T-helper 9 cell (primary cell): ENCODE measurements around the gene TNNI3K.

ENCODE experiments used
- DNase-seq: peaks from one replicate; pipeline ENCODE4 v3.0.0-alpha.2; 2020

TNNI3K gene

DNA sequence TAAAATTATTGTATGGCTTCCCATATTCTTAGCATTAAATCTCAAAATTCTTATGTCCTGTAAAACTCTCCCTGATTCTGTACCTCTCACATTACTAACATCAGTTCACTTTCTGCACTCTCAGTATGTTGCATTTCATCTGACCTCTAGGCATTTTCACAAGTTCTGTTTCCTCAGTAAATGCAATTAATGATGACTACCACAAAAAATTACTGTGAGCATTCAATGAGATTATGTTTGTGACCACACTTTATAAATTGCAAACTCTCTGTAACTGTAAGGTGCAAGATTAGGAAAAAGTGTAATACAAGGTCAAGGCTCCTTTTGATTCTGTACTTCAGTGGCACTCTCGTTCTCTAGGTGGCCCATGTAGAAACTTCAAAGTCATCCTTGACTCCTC is 216.8 kb downstream of the TNNI3K start:
- DNase-seq = no peak

DNA sequence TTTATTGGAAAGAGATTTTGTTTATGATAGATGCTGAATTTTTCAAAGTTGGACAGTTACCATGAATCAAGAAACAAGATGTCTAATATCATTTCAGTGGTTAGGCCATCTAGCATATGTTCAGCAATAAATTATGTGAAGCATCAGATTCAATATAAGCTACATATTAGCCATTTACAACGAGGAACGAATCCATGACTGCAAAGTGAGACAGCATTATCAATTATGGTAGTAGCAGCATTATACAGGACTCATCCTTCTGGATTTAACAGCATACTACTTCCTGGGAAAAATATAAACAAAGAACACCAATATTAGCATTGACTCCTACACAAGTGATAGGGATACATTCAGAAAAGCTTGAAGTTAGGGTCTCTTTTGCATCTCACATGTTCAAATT is 218.1 kb downstream of the TNNI3K start:
- DNase-seq = no peak

DNA sequence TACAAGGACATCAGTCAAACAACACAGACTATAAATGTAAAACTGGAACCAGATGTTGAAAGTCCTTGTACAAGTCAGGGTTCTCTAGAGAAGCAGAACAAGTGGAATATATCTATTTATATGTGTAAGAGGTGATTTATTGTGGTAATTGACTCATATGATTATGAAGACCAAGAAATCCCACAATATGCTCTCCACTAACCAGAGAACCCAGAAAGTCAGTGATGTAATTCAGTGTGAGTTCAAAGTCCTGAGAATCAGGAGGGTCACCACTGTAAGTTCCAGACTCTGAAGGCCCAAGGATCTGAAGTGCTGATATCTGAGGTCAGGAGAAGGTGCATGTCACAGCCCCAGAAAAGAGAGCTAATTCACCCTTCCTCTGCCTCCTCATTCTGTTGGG is 220.2 kb downstream of the TNNI3K start:
- DNase-seq = no peak

DNA sequence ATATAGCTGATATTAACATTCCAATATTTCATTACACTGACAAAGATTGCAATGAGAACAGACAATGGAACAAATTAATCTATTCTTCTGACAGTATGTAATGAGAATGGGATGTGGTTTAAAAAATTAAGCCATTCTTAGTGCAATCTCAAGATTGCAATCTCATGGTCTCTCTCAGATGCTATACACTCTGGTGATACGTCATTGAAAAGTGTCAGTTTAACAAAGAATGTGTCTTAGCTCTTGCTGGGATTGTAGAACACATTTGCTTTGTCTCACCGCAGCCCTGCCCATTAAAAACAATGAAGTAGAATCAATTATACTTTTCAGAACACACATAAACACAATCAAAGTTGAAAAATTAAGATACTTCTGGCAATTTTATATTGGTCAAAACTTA is 222.1 kb downstream of the TNNI3K start:
- DNase-seq = no peak

DNA sequence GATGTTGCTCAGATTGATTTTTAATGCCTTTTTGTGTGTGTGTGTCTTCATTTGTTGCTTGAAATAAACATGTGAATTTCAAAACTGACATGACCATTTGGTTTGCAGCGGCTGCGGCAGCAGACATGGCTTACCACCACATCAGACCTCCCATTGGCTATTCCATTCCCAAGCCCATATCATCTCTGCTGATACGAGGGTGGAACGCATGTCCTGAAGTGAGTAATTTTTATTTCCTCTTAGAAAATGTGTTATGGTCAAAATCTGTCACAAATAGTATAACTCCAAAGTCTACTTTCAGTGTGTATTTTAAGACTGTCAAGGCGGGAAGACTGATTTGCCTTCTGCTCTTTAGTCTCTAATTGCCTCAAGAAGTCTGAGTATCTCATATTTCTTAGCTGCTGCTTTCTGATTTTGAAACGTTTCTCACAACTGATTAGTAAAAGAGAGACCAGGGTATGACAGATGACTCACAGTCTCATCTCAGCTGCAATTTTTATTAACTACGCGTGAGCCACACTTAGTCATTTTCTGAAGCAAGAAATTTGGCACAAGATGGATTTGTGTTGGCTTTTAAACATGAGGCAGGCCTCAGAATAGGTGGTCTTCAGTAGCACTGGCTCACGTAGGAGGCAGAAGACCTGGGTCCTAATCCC is 228.3 kb downstream of the TNNI3K start:
- DNase-seq = no peak

GRCh38 chr1:74464037-74464436 is 228.8 kb downstream of the TNNI3K start:
- no peak for DNase-seq

DNA sequence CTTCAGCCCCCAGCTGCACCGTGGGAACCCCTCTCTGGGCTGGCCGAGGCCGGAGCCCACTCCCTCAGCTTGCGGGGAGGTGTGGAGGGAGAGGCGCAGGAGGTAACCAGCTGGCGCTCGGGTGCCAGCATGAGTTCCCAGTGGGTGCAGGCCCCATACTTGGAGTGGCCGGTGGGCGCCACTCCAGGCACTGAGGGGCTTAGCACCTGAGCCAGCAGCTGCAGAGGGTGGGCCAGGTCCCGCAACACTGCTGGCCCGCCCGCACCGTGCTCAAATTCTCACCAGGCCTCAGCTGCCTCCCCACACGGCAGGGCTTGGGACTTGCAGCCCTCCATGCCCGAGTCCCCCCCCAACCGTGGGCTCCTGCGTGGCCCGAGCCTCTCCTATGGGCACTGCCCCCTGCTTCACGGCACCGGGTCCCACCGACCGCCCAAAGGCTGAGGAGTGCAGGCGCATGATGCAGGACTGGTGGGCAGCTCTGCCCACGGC is 230.1 kb downstream of the TNNI3K start:
- DNase-seq = no peak

- no peak for DNase-seq
Observed at GRCh38 chr1:74467786-74468377, 232.7 kb downstream of the TNNI3K start.

DNA sequence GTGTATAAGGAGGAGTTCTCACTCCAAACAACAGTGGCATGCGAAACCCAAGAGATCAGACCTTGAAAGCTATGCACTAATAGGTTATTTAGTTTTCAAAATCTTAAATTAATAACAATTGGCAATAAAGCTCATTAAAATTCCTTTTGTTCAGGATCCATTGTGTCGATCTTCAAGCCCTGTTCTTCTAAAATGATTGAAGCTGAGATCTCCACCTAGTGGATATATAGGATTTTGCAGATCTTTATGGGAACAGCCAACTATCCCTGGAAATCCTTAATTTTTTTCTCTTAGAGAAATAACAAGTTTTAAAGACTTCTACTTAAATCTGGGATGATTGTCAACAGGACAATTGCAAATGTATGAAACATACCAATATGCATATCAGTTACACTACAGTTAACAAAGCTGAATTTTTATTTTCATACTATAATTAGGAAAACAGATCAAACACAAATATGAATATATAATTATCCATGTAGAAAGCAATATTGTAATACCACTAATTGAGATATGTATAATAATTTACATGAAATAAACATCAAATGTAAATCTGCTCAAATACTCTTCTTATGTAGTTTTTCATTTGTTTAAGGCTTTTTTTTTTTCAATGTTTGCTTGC is 233.9 kb downstream of the TNNI3K start:
- DNase-seq = no peak

DNA sequence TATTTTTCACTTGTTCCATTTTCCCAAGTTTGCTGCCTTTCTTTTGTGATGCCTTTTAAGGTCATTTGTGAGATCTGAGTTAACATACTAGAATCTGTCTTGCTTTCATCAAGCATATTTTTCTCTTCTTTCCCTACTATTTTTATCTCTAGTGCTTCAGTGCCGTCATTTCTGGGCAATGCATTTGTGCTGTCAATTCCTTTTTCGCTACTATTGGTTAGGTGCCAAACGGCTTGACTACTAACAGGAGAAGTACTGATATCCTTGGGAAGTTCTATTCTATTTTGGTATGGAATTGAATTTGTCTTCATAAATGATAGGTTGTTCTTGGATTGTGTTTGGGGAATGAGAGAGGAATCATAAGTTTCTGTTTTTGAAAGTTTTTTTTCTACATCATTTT is 235.1 kb downstream of the TNNI3K start:
- DNase-seq = no peak

- no peak for DNase-seq
Observed at GRCh38 chr1:74470936-74471335, 235.7 kb downstream of the TNNI3K start.

DNA sequence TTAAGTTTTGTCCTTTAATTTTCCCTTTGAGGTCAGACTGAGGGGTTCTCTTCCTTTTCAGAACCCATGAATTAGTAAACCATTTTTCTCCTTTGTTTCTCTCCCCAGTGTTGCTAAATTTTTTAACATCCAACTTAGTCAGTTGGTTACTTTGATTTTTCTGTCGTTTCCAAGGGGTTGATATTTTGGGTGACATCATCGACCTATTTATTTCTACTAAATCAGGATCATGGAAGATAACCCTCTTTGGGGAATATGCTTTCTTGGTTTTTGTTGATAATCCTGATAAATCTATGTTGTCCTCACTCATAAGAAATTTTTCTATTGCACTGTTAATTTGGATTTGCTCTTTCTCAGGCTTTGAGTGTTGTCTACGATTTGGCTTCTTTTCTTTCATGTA is 236.3 kb downstream of the TNNI3K start:
- DNase-seq = no peak

DNA sequence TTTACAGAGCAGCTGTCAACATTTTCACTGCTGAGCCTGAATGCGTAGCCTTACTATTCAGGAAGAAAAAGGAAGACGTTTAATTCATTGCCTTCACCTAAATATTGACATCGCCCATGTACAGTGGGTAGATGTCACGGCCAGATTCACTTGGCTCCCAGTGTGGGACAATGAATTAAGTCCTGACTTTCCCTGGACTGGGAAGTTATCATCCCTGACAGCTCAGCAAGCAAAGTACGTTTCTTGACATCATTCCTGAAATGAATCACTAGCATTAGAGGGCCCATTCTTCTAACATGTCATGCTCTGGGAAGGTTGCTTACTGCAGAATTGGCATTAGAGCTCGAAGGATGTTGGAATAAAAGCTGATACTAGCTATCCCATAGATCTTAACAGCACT is 239.4 kb downstream of the TNNI3K start:
- DNase-seq = no peak

- DNase-seq = no peak
Observed at GRCh38 chr1:74478979-74479378, 243.8 kb downstream of the TNNI3K start.

DNA sequence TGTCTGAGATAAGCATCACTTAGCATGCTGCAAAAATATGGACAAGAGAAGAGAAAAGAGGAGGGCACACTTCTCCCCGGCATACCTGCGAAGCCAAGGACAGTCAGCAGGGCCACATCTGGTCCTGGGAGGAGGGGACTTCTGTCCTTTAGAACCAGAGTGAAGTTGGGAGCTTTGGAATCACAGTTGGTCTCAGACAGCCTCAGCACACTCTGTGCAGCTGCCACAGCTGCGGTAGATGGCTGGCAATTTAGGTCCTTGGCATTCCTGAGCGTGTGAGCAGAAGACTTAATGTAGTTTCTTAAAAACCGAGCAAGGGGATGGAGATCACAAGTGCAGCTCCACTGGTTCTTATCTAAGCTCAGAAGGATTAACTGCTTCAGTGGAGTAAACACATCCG is 244.9 kb downstream of the TNNI3K start:
- DNase-seq = no peak

DNA sequence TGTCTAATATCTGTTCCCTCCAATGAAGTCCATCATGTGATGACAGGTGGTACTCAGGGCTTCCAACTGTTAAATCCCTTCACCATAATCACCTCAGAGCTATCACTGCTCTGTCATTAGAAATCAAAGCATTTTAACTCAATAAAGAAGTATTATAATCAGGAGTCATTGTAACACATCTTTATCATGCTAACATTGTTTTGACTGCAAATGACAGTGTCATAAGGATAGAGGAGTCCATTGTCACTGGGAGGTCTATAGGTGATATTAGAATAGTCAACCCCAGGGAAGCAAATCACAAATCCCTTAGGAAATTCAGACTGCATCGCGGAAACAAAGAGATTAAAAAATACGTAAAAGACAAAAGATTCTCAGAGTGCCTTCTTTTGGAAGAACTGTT is 246.4 kb downstream of the TNNI3K start:
- DNase-seq = no peak

- no peak for DNase-seq
Observed at GRCh38 chr1:74485622-74486021, 250.4 kb downstream of the TNNI3K start.

DNA sequence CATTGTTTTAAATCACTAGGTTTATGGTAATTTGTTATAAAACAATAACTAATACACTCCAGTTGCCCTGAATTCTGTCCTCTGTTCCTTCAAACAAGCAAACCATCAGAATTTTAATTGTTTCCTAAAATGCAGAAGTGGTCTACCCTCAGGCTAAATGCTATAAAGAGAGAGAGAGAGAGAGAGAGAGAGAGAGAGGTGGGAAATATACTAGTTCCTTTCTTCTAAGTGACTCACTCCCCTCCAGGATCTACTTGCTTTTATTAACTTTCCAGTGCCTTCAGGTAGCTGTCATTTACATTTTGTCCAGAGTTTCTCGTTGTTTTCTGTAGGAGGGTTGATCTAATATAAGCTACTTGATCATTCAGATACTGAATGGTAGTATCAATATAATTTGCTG is 250.8 kb downstream of the TNNI3K start:
- no peak for DNase-seq

DNA sequence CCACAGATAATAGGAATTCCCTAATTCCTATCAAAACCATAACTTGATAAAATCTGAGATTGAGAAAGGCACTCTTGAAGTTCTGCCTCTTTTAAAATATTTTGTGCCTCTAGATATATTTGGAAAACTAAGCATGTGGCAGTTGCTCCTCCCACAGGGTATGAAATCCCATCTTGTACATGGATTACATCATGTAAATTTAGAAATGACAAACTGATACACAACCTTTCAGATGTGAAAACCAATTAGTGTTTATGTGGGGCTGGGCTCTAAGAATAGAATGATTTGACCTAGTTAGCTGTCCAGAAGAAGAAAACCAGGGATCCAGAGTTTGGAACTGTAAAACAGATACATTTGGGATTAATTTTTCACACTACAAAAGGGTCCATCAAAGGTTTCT is 261.5 kb downstream of the TNNI3K start:
- no peak for DNase-seq

DNA sequence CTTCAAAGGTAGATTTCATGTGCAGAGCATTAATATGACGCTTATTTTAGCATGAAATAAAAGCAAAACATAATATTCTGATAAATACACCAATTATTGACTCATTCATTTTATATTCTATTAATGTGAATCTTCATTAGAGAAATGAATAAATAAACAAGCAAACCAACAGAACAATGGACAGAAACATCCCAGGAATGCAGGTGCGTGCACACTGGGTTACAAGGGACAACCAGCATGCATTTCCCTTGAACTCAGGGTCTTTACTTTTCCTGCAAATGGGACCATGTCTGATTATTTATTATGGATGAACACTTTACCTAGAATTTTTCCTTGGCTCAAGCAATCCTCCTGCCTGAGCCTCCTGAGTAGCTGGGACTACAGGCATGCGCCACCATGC is 263.7 kb downstream of the TNNI3K start:
- no peak for DNase-seq

DNA sequence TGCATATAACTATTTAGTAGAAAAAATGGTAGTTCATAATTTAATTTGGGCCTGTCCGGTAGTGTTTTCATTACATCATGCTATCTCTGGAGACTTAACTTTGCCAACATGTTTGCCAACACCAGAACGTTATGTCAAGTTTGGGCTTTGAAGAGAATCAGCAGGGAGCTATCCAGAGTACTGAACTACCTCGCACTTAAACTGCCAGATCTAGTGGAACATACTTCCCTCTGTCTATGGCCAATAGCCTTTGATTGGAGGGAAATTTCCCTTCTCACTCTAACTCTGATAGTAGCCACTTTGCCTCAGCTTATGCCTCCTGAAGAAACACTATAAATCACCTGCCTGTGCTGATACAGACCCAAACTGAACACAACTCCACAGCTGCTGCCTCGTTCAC is 267.2 kb downstream of the TNNI3K start:
- no peak for DNase-seq

- DNase-seq = no peak
Observed at GRCh38 chr1:74502858-74503257, 267.7 kb downstream of the TNNI3K start.

DNA sequence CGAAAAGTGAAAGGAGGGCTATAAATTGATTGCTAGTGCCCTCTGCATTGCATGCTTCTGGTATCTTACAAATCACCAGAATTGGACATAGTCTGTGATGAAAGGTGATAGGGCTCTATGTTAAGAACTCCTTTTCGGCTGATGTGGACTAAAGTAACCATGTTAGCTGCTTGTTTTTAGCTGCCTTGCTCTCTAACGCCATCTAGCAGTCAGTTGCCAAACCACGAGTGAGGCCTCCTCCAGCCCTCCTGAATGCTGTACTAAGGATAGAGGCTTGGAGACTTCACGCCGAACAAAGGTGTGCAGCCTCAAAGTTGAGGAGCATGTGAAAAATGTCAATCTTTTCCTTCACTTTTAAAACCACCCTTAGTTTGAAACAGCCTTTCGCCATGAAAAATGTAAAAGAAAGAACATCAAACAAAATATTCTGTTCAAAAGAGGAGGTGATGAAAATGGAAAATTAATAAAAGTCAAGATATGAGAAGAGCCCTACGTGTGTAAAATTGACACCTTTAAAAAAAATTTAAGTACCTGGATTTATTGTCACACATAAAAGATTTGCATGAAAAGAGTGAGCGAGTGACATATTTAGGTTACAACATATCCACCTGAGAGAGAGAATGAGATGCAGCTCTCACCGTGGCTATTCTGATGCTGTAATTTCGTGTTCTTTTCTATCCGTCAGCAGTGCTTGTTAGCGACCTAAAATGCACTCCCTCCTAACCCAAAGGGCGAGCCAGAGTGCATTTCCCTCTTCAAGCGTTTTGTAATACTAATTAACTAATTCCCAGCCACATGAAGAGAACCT is 269.1 kb downstream of the TNNI3K start:
- DNase-seq = peak; percentile 1
